Right atrium auricular region (tissue), 2 donors: ENCODE measurements around the gene MLPH. TPM values are rescaled to one million over a fixed set of nuclear protein-coding genes. Genes with fewer than 3 reads are reported as not detected.

Experiments used
- DNase-seq: peaks from one replicate; pipeline ENCODE4 v3.0.0-alpha.2; 2019; ENCODE audit warnings: low spot score
- H3K27ac ChIP-seq, 2 donors: fragments of 200-600 bp; sonication (generic); 1 replicate in 1 of 2; 2 replicates in 1 of 2; pipeline ENCODE4 v1.5.1; 2016 to 2019
- H3K27me3 ChIP-seq, 2 donors: fragments of 200-600 bp; sonication (generic); one replicate each; pipeline versions ENCODE4 v1.5.1 to v1.6.0; 2017 to 2019
- H3K36me3 ChIP-seq: fragments of 200-600 bp; sonication (generic); one replicate; pipeline ENCODE4 v1.5.1; 2016
- H3K4me1 ChIP-seq, 2 donors: fragments of 200-600 bp; sonication (generic); one replicate each; pipeline versions ENCODE4 v1.5.1 to v1.6.0; 2017 to 2019
- H3K4me3 ChIP-seq, 2 donors: fragments of 200-600 bp; sonication (generic); 1 replicate in 1 of 2; 2 replicates in 1 of 2; pipeline ENCODE4 v1.5.1; 2017 to 2019; ENCODE audit warnings: mild to moderate bottlenecking in 1 of 2, moderate library complexity in 1 of 2
- H3K9me3 ChIP-seq, 2 donors: fragments of 200-600 bp; sonication (generic); one replicate each; pipeline ENCODE4 v1.5.1; 2019
- total RNA-seq, 2 donors: library from RNA; depleted of rRNA; stranded (reverse); fragments of >200 nt; gene quantifications; one replicate each; pipeline ENCODE4 v1.1.0, GENCODE V29; 2016
- TF ChIP-seq, protein P1 (sequence below), 2 donors: fragments of 200-600 bp; sonication (generic); IDR thresholded peaks; one replicate each; pipeline ENCODE4 v1.5.1; 2019; ENCODE audit warnings: antibody characterized with exemption in 2 of 2

The MLPH gene
- total RNA-seq, 2 donors from 2014 or later = 27.1 to 108 TPM

DNA sequence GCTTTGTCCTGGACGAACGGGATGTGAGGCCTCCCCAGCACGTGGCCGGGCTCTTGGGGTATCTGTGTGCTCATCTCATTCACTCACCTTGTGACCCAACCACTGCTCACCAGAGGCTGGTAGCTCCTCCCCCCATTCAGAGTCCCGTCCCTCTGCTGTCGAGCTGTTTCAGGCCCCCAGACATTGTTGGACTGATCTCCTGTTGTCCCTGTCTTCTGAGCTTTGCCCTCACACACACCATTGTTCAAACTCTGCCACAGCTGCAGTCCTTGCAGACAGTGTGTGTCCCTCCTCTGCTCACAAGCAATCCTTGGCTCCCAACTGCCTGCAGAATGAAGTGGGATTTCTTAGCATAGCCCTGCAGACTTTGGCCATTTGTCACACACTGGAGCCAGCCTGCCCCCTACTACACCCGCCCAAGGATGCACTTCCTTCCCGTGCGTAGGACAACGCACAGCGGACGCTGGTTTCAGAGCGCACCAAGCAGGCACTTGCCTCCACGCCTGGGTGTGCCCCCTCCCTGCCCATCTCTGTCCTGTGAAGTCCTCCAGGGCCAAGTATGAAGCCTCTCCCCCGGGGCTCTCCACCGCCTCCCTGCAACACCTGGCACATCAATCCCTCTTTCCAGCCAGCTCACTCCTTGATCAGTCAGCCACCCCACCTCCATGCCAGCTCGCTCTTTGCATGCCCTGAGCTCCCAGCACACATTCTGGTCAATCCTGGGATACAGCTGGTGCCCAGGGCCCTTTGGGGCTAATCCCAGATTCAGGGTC lies 62.8 kb downstream of the MLPH start:
- Histone ChIP-seq H3K36me3 (no peaks in the 10 kb centered on the region), H3K4me3 (no peak overlapping the region), H3K4me1 (no peaks in the 10 kb centered on the region), H3K27me3 (no peaks in the 10 kb centered on the region), H3K9me3 (peaks cover 0 to 3% of the 10 kb centered on the region in 2 donors), H3K27ac (no peak overlapping the region)
- DNase-seq = no peak
- TF ChIP-seq, protein P1, sequence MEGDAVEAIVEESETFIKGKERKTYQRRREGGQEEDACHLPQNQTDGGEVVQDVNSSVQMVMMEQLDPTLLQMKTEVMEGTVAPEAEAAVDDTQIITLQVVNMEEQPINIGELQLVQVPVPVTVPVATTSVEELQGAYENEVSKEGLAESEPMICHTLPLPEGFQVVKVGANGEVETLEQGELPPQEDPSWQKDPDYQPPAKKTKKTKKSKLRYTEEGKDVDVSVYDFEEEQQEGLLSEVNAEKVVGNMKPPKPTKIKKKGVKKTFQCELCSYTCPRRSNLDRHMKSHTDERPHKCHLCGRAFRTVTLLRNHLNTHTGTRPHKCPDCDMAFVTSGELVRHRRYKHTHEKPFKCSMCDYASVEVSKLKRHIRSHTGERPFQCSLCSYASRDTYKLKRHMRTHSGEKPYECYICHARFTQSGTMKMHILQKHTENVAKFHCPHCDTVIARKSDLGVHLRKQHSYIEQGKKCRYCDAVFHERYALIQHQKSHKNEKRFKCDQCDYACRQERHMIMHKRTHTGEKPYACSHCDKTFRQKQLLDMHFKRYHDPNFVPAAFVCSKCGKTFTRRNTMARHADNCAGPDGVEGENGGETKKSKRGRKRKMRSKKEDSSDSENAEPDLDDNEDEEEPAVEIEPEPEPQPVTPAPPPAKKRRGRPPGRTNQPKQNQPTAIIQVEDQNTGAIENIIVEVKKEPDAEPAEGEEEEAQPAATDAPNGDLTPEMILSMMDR (IDR thresholded peaks at IDR 0.05) = no peak

DNA sequence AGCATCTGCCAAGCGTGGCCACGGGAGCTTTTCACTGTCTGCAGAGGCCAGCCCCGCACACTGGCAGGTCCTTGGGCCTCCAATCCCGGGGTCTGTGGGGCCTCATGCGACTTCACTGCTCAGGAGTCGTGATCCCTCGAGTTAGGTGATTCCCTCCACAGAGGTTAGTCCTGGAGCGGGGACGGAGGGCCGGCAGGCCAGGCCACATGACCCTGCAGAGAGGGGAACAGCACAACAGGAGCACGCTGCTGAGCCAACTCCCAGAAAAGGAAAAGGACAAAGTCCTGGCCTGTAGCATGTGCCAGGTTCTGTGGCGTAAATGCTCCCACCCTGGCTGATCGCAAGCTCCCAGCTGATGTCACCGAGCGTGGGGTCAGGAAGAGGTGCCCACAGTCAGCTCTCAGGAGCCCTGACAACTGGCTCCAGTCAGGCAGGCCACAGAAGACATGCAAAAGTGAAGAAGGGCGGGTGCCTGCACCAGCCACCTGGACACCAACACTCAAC lies 64.1 kb downstream of the MLPH start:
- Histone ChIP-seq H3K4me1 (no peaks in the 10 kb centered on the region), H3K27ac (no peak overlapping the region), H3K27me3 (no peaks in the 10 kb centered on the region), H3K9me3 (peaks cover 0 to 14% of the 10 kb centered on the region in 2 donors), H3K36me3 (peaks cover 4% of the 10 kb centered on the region), H3K4me3 (no peak overlapping the region)
- TF ChIP-seq, protein P1 (IDR thresholded peaks at IDR 0.05) = no peak
- DNase-seq = no peak

DNA sequence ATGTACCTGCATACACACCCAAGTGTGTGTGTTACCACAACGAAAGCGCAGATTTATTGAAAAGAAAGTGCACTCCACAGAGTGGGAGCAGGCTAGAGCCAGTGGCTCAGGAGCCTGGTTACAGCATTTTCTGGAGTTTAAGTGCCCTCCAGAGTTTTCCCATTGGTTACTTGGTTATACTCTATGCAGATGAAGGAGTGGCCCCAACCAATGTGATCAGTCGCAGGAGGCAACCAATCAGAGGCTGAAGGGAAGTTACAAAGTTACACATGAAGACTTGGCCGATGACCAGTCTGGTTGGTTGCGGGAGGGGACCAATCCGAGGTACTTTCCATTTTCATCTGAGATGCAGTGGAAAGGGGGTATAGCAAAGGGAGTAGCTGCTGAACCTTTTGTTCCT lies 65.9 kb downstream of the MLPH start:
- Histone ChIP-seq H3K36me3 (peaks cover 4% of the 10 kb centered on the region), H3K4me3 (no peak overlapping the region), H3K4me1 (no peaks in the 10 kb centered on the region), H3K27ac (no peak overlapping the region), H3K9me3 (peaks cover 0 to 14% of the 10 kb centered on the region in 2 donors), H3K27me3 (no peaks in the 10 kb centered on the region)
- no peak for DNase-seq
- TF ChIP-seq, protein P1 (IDR thresholded peaks at IDR 0.05) = no peak

DNA sequence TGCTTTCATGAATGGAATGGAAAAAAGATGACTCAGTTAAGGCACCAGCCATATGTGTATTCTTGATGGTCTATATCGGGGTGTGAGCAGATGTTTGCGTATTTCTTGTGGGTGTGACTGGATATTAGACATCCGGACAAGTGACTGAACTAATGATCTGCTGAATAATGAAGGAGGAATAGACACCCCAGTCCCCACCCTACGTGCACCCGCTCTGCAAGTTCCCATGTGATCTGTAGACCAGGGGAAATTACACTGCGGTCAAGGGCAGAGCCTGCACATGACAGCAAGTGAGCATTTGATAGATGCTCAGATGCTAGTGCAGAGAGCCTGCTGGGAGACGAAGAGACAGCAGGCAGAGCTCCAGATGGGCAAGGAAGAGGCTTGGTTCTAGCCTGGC lies 66.9 kb downstream of the MLPH start:
- Histone ChIP-seq H3K4me1 (peaks cover 0 to 4% of the 10 kb centered on the region in 2 donors), H3K4me3 (no peak overlapping the region), H3K9me3 (peaks cover 0 to 14% of the 10 kb centered on the region in 2 donors), H3K27ac (no peak overlapping the region), H3K36me3 (peaks cover 4% of the 10 kb centered on the region), H3K27me3 (no peaks in the 10 kb centered on the region)
- TF ChIP-seq, protein P1 (IDR thresholded peaks at IDR 0.05) = no peak
- DNase-seq = no peak

DNA sequence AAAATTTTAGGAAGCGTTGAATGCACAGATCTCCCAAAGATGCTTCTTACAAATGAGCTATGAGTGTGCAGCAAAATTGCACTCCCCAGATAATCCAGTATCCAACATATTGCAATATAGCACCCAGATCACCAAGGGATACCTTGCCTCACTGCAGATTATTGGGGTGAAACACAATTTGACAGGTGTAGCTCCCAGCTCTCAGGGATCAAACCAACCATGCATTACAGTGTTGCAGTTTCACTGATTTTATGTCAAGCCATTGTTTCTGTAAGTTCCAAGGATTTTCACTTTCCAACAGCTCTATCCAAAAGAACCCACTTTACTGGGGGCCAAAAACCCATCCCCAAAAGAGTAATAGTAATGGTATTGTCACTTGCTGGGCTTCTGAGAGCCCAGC lies 68.5 kb downstream of the MLPH start:
- peaks cover 0 to 11% of the 10 kb centered on the region in 2 donors for H3K4me1 ChIP-seq
- TF ChIP-seq, protein P1 (IDR thresholded peaks at IDR 0.05) = no peak

More for the DNA sequence above, 68.5 kb downstream of the MLPH start:
- H3K4me3 ChIP-seq = no peak overlapping the region
- no peak for DNase-seq
- H3K36me3 ChIP-seq = peaks cover 4% of the 10 kb centered on the region
- peaks cover 0 to 14% of the 10 kb centered on the region in 2 donors for H3K9me3 ChIP-seq
- no peaks in the 10 kb centered on the region for H3K27me3 ChIP-seq
- no peak overlapping the region for H3K27ac ChIP-seq
